ENCODE measurements around the gene FAM76A.
"Not testable (repeated sequence)": the region's sequence is repeated elsewhere in the genome, so short reads cannot be mapped to it uniquely, and the experiment has no call there.

The FAM76A gene

DNA sequence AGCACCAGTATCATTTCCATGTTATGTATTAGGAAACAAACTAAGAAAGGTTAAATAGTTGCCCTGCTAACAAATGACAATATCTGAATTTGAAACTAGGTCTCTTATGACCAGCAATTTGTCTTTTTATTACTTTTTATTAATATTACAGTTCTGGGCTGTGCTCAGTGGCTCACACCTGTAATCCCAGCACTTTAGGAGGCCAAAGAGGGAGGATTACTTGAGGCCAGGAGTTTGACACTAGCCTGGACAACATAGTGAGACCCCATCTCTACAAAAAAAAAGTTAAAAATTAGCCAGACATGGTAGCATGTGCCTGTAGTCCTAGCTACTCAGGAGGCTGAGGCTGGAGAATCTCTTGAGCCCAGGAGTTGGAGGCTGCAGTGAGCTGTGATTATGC, 50.5 kb downstream of the FAM76A start:
- H3K36me3 ChIP-seq (ENCODE audit: insufficient read depth, low read length); H3K9ac ChIP-seq (ENCODE audit: low read depth, low read length); H3K4me1 ChIP-seq (ENCODE audit: insufficient read depth, low read length); H3K9me3 ChIP-seq (ENCODE audit: control insufficient read depth, insufficient read depth, low read length): not testable (repeated sequence)

DNA sequence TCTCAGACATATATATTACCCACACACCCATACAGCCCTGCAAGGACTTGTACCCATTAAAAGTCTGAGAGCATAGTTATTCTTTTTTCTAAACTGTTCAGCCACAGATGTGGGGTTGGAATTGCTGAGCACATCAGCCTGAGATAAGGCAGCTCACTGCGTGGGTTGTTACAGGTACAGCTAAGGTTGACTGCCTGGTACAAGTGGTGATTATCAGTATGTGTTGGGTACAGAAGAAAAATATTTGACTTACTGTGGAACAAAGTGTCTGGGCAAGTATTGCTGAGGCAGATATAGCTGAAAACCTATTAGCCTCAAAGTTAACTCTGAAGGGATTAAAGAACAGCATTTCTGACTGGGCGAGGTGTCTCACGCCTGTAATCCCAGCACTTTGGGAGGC, 52.3 kb downstream of the FAM76A start:
- Histone ChIP-seq H3K9me3 (ENCODE audit: control insufficient read depth, insufficient read depth, low read length) (no peaks in the 10 kb centered on the region), H3K9ac (ENCODE audit: low read depth, low read length) (no peak overlapping the region), H3K36me3 (ENCODE audit: insufficient read depth, low read length) (no peaks in the 10 kb centered on the region), H3K4me1 (ENCODE audit: insufficient read depth, low read length) (peaks cover 5% of the 10 kb centered on the region; the same call in 1 of the 2 replicates)

DNA sequence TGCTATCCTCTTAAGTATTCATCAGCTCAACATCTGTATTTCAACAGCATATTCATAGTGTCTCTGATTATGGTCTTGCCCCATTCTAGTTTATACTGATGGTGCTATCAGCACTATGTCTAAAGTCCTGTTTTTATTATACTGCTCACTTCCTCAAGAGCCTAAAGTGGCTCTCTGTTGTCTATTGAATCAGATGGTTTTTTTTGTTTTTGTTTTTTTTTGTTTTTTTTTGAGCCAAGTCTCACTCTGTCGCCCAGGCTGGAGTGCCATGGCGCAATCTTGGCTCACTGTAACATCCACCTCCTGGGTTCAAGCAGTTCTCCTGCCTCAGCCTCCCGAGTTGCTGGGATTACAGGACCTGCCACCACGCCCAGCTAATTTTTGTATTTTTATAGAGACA, 53.4 kb downstream of the FAM76A start:
- H3K36me3 ChIP-seq (ENCODE audit: insufficient read depth, low read length) = no peaks in the 10 kb centered on the region
- H3K9me3 ChIP-seq (ENCODE audit: control insufficient read depth, insufficient read depth, low read length) = no peaks in the 10 kb centered on the region
- peaks cover 2% of the 10 kb centered on the region; the same call in 1 of the 2 replicates for H3K4me1 ChIP-seq (ENCODE audit: insufficient read depth, low read length)
- no peak overlapping the region for H3K9ac ChIP-seq (ENCODE audit: low read depth, low read length)

DNA sequence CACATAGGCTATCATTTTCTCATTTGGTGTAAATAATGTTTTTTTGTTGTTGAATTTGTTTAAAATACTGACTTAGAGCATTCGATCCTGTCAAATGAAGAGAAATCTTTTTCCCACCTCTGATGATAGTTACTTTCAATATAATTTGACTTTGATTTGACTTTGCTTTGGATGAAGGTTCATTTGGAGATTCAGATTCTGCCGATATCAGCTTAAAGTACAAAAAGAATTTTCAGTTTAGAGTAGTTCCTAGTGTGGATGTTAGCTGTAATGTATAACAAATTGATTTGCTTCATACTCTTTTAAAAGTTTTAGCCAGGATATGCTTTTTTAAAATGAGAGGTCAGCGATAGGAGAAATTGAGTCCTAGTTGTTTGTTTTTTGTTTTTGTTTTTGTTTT, 57.2 kb downstream of the FAM76A start:
- H3K9ac ChIP-seq (ENCODE audit: low read depth, low read length) = no peak overlapping the region
- no peaks in the 10 kb centered on the region for H3K36me3 ChIP-seq (ENCODE audit: insufficient read depth, low read length)
- H3K4me1 ChIP-seq (ENCODE audit: insufficient read depth, low read length) = no peaks in the 10 kb centered on the region; the same call in 1 of the 2 replicates
- no peaks in the 10 kb centered on the region for H3K9me3 ChIP-seq (ENCODE audit: control insufficient read depth, insufficient read depth, low read length)

DNA sequence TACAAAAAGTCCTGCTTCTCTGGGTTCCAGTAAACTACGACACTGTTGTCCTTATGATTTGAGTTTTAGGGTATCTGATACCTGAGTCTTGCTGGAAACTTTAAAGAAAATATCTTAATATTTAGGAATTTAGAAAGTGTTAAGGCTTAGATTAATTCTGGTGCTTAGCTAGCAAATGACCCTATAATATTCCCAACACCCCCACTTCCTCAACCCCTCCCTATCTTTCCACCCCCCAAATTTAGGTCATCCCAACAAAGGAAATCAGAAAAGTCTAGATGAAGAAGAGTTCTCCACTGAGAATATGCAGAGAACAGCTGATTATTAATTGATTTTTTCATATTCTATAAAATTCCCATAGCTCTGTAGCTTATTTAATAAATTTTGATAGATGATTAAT, 58.9 kb downstream of the FAM76A start:
- no peaks in the 10 kb centered on the region for H3K9me3 ChIP-seq (ENCODE audit: control insufficient read depth, insufficient read depth, low read length)
- H3K9ac ChIP-seq (ENCODE audit: low read depth, low read length) = no peak overlapping the region
- H3K36me3 ChIP-seq (ENCODE audit: insufficient read depth, low read length) = no peaks in the 10 kb centered on the region
- no peaks in the 10 kb centered on the region; the same call in 1 of the 2 replicates for H3K4me1 ChIP-seq (ENCODE audit: insufficient read depth, low read length)

DNA sequence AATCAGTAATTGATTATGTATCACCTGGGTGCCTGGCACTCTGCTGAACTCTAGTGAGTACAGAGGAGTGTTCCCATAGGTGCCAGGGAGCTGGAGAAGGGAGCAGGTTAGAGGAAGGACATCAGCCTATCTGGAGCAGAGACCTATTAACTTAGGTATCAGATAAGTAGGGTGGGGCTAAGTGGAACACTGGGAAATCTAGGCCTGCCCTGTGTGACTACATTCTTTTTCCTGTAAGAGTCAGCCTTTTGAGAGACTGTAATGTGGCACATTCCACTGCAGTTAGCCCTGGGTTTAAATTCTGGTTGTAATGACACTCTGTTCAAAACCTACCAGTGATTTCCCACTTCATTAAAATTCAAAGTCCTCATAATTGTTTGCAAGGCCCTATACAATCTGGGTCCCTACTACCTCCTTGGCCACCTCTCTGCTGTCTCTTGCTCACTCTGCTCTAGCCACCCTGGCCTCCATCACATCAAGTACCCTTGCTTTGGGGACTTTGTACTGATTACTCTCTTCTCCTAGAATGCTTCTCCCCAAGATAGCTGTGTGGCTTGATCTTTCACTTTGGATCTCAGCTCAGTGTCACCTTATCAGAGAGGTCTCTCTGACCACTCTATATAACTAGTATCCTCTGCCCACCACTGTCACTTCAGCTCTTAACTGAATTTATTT, 60.2 kb downstream of the FAM76A start:
- H3K9ac ChIP-seq (ENCODE audit: low read depth, low read length) = no peak overlapping the region
- no peaks in the 10 kb centered on the region; the same call in 1 of the 2 replicates for H3K4me1 ChIP-seq (ENCODE audit: insufficient read depth, low read length)
- no peaks in the 10 kb centered on the region for H3K9me3 ChIP-seq (ENCODE audit: control insufficient read depth, insufficient read depth, low read length)
- H3K36me3 ChIP-seq (ENCODE audit: insufficient read depth, low read length) = no peaks in the 10 kb centered on the region

DNA sequence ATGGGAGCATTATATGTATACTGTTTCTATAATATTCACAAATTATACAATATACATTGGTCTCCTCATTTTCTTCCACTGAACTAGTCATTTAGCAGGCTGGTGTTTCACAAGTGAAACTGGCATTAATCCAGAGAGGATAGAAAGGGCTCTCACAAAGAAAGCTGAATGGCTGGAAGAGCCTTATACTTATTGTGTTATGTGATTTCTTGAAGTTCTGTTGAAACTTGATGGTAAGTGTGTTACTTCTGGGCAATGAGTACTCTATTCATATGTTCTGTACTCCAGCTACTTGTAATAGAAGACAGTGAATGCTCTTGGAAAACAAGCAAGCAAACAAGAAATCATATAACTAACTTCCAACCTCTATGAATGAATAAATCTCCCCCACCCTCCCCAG, 62.1 kb downstream of the FAM76A start:
- Histone ChIP-seq H3K9ac (ENCODE audit: low read depth, low read length) (no peak overlapping the region), H3K9me3 (ENCODE audit: control insufficient read depth, insufficient read depth, low read length) (no peaks in the 10 kb centered on the region), H3K4me1 (ENCODE audit: insufficient read depth, low read length) (no peaks in the 10 kb centered on the region; the same call in 1 of the 2 replicates), H3K36me3 (ENCODE audit: insufficient read depth, low read length) (no peaks in the 10 kb centered on the region)

DNA sequence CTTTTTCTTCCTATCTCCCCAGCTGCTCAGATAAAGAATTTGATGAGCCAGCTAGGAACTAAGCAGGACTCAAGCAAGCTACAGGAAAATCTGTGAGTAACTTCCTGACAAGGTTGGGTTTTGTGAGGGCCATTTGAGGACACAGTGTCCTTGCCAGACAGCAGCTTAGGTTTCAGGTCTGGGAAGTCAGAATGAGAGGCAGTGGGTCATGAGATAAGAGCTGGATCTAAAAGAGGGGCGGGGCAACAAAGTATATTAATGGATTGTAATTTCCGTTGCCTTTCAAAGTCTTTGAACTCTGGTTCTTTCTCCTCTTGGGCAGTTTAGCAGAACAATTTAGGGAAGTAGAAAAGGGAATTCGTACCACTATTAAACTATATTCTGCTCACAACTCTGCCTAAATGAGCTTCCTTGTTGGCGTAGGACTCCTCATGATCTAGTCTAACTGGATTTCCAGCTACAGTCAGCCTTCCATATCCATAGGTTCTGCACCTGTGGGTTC, 63.8 kb downstream of the FAM76A start:
- Histone ChIP-seq H3K36me3 (ENCODE audit: insufficient read depth, low read length) (no peaks in the 10 kb centered on the region), H3K9me3 (ENCODE audit: control insufficient read depth, insufficient read depth, low read length) (no peaks in the 10 kb centered on the region), H3K4me1 (ENCODE audit: insufficient read depth, low read length) (no peaks in the 10 kb centered on the region; the same call in 1 of the 2 replicates), H3K9ac (ENCODE audit: low read depth, low read length) (no peak overlapping the region)

DNA sequence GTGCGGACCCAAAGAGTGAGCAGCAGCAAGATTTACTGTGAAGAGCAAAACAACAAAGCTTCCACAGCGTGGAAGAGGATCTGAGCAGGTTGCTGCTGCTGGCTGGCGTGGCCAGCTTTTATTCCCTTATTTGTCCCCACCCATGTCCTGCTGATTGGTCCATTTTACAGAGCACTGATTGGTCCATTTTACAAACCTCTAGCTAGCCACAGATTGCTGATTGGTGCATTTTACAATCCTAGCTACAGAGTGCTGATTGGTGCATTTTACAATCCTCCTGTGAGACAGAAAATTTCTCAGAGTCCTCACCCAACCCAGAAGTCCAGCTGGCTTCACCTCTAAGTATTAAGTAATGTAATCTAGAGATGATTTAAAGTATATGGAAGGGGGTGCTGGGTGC, 64.5 kb downstream of the FAM76A start:
- H3K9me3 ChIP-seq (ENCODE audit: control insufficient read depth, insufficient read depth, low read length); H3K4me1 ChIP-seq (ENCODE audit: insufficient read depth, low read length); H3K36me3 ChIP-seq (ENCODE audit: insufficient read depth, low read length); H3K9ac ChIP-seq (ENCODE audit: low read depth, low read length): not testable (repeated sequence)

DNA sequence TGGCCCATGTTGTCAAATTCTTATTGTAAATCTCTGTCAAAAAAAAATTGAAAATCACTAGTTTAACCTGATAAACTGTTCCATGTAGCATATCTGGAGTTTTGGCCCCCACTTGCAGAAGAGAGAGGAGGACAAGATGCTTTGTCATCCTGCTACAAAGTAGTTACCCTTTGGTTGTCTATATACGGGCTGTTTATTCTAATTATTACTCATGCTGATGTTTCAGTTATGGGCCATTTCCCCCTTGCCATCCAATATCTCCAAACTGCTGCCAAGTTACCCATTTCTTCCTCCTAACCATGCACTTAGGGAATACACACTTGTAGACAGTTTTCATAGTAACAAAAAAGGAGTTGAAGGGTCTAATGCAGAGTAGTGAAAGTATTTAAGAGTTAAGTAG, 69.8 kb downstream of the FAM76A start:
- H3K9me3 ChIP-seq (ENCODE audit: control insufficient read depth, insufficient read depth, low read length) = no peaks in the 10 kb centered on the region
- no peaks in the 10 kb centered on the region for H3K36me3 ChIP-seq (ENCODE audit: insufficient read depth, low read length)
- no peak overlapping the region for H3K9ac ChIP-seq (ENCODE audit: low read depth, low read length)
- H3K4me1 ChIP-seq (ENCODE audit: insufficient read depth, low read length) = no peaks in the 10 kb centered on the region

DNA sequence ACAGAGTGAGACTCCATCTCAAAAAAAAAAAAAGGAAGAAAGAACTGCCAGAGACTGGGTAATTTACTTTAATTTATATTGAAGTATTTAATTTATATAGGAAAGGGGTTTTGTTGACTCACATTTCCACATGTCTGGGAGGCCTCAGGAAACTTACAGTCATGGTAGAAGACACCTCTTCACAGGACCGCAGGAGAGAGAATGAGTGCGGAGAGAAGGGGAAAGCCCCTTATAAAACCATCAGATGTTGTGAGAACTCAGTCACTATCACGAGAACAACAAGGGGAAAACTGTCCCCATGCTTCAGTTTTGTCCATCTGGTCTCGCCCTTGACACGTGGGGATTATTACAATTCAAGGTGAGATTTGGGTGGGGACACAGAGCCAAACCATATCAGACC, 79.0 kb downstream of the FAM76A start:
- H3K36me3 ChIP-seq (ENCODE audit: insufficient read depth, low read length) = no peaks in the 10 kb centered on the region
- H3K9ac ChIP-seq (ENCODE audit: low read depth, low read length) = no peak overlapping the region
- H3K4me1 ChIP-seq (ENCODE audit: insufficient read depth, low read length) = peaks cover 4% of the 10 kb centered on the region; the same call in 1 of the 2 replicates
- H3K9me3 ChIP-seq (ENCODE audit: control insufficient read depth, insufficient read depth, low read length) = no peaks in the 10 kb centered on the region

DNA sequence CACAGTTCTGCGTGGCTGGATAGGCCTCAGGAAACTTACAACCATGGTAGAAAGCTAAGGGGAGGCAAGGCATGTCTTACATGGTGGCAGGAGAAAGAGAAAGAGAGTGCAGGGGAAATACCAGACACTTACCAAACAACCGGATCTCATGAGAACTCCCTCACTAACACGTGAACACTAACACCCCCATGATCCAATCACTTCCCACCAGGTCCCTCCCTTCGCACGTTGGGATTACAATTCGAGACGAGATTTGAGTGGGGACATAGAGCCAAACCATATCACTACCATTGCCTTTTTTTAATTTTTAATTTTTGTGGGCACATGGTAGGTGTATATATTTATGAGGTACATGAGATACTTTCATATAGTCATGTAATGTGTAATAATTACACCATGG, 81.0 kb downstream of the FAM76A start:
- no peaks in the 10 kb centered on the region for H3K9me3 ChIP-seq (ENCODE audit: control insufficient read depth, insufficient read depth, low read length)
- no peak overlapping the region for H3K9ac ChIP-seq (ENCODE audit: low read depth, low read length)
- no peaks in the 10 kb centered on the region for H3K36me3 ChIP-seq (ENCODE audit: insufficient read depth, low read length)
- H3K4me1 ChIP-seq (ENCODE audit: insufficient read depth, low read length) = peaks cover 4% of the 10 kb centered on the region; the same call in 1 of the 2 replicates

DNA sequence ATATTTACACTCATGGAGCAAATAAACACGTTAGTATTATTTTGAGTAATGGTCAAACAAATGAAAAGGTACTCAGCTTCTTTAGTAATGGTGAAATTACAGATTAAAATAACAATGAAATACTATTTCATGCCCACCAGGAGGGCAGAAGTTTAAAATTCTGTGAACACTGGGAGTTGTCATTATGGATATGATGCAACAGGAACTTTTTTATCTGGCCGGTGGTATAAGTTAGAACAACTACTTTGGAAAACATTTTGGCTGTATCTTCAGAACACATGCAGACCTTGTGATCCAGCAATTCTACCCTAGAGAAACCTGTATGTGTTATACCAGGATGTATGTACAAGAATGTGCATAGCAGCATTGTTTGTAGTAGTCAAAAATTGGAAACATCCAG, 81.6 kb downstream of the FAM76A start:
- H3K9me3 ChIP-seq (ENCODE audit: control insufficient read depth, insufficient read depth, low read length) = no peaks in the 10 kb centered on the region
- H3K9ac ChIP-seq (ENCODE audit: low read depth, low read length) = no peak overlapping the region
- peaks cover 4% of the 10 kb centered on the region; the same call in 1 of the 2 replicates for H3K4me1 ChIP-seq (ENCODE audit: insufficient read depth, low read length)
- H3K36me3 ChIP-seq (ENCODE audit: insufficient read depth, low read length) = no peaks in the 10 kb centered on the region

DNA sequence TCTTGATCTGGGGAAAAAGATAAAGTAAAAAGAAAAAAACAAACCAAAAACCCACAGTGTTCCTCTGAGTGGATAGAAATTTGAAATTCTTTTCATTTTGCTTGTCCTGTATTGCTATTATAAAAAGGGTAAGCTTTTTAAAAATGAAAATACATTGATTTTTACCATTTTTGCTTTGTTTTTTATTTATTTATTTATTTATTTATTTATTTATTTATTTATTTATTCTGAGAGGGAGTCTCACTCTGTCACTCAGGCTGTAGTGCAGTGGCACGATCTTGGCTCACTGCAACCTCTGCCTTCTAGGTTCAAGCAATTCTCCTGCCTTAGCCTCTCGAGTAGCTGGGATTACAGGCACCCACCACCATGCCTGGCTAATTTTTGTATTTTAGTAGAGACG, 82.4 kb downstream of the FAM76A start:
- not testable (repeated sequence) for H3K9me3 ChIP-seq (ENCODE audit: control insufficient read depth, insufficient read depth, low read length); H3K9ac ChIP-seq (ENCODE audit: low read depth, low read length); H3K36me3 ChIP-seq (ENCODE audit: insufficient read depth, low read length); H3K4me1 ChIP-seq (ENCODE audit: insufficient read depth, low read length)

DNA sequence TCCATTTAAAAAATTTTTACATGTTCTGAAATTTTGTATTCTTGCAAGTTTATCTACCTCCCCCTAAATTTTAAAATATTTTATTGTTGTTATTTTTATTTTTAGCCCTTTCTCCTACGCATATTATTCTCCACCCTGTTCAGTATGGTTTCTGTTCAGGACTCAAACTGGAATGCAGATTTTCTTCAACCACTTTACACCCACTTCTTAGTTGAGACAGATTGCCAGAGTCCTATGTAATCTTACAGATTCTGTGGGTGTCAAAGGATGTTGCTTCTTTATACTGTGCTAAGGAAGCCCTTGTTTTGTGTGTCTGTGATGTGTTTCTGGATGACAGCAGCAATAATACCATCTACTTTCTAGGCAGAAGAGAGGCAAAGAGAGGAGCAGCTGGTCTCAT, 84.1 kb downstream of the FAM76A start:
- Histone ChIP-seq H3K4me1 (ENCODE audit: insufficient read depth, low read length) (peaks cover 4% of the 10 kb centered on the region; the same call in 1 of the 2 replicates), H3K9me3 (ENCODE audit: control insufficient read depth, insufficient read depth, low read length) (no peaks in the 10 kb centered on the region), H3K36me3 (ENCODE audit: insufficient read depth, low read length) (no peaks in the 10 kb centered on the region), H3K9ac (ENCODE audit: low read depth, low read length) (no peak overlapping the region)

Data from ES-I3 (cell line).